T-helper 17 cell (primary cell): Measurements from ENCODE around the gene NFS1. TPM values are rescaled to one million over a fixed set of nuclear protein-coding genes. Genes with fewer than 3 reads are reported as not detected.
A peak's percentile ranks its signal among the peaks of the same experiment; 100 is the strongest.
"Not testable (repeated sequence)": the region's sequence is repeated elsewhere in the genome, so short reads cannot be mapped to it uniquely, and the experiment has no call there.

Experiments used
- ATAC-seq: fragments of 150-1000 bp; cut with Tn5 transposase; 2 replicates; pipeline ENCODE4 v1.10.0; 2021; ENCODE audit warnings: mild to moderate bottlenecking, moderate library complexity
- DNase-seq, 3 donors: peaks; one replicate each; pipeline versions ENCODE4 v3.0.0 to v3.0.0-alpha.2; 2020 to 2021
- H3K9me3 ChIP-seq: one replicate; pipeline ENCODE4 v1.7.0; 2013; ENCODE audit warnings: low read length, mild to moderate bottlenecking; ENCODE audit not compliant: control insufficient read depth, poor library complexity, severe bottlenecking
- H3K27ac Mint-ChIP-seq: one replicate; pipeline ENCODE4 v1.8.0; 2022; ENCODE audit warnings: mild to moderate bottlenecking, moderate library complexity, mixed read lengths
- H3K27me3 Mint-ChIP-seq: one replicate; pipeline ENCODE4 v1.8.0; 2022; ENCODE audit warnings: mixed read lengths
- H3K36me3 Mint-ChIP-seq: one replicate; pipeline ENCODE4 v1.8.0; 2022; ENCODE audit warnings: low read depth, mixed read lengths
- H3K4me1 Mint-ChIP-seq: one replicate; pipeline ENCODE4 v1.8.0; 2022; ENCODE audit warnings: mild to moderate bottlenecking, mixed read lengths
- H3K4me3 Mint-ChIP-seq: one replicate; pipeline ENCODE4 v1.8.0; 2022; ENCODE audit warnings: mild to moderate bottlenecking, moderate library complexity, mixed read lengths
- total RNA-seq, 4 donors: library from RNA in 2 of 4; stranded (reverse) in 2 of 4; gene quantifications; one replicate each; pipeline ENCODE4 v1.2.3 and lab custom pipeline; 2022 to 2026

NFS1 gene
- total RNA-seq, 2 donors from 2014 or later = 16.8 to 19.4 TPM

GRCh38 chr20:35723652-35724320, 24.6 kb upstream of the NFS1 start:
- H3K4me3 Mint-ChIP-seq = peak overlapping the region; percentile 45
- H3K36me3 Mint-ChIP-seq, ATAC-seq, H3K27me3 Mint-ChIP-seq, H3K9me3 ChIP-seq, DNase-seq: not testable (repeated sequence)
- peaks cover 34% of the 10 kb centered on the region for H3K4me1 Mint-ChIP-seq
- peak overlapping the region; percentile 43 for H3K27ac Mint-ChIP-seq

GRCh38 chr20:35723275-35723639, 24.1 kb upstream of the NFS1 start:
- H3K36me3 Mint-ChIP-seq, ATAC-seq, H3K27me3 Mint-ChIP-seq, H3K9me3 ChIP-seq, DNase-seq: not testable (repeated sequence)
- Mint-ChIP-seq H3K27ac (peak overlapping the region; percentile 43), H3K4me3 (peak overlapping the region; percentile 45), H3K4me1 (peaks cover 34% of the 10 kb centered on the region)

DNA sequence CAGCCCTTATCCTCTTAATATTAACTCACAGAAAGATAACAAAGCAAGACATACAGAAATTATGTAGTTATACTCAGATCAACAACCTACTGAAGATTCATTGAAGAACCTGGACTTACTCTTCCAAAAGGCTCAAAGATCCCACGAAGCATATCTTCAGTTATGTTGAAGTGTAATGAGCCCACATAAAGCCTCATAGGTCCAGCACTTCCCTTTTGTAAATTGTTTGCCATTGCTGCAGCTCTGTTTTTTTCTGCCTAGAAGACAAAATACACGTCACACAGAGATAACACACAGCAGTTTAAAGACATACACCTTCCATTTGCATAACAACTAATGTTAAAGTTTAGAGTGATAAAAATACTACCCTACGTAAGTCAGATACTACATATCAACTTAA, 22.5 kb upstream of the NFS1 start:
- Mint-ChIP-seq H3K27me3 (no peaks in the 10 kb centered on the region), H3K4me3 (no peak overlapping the region), H3K36me3 (peaks cover 3% of the 10 kb centered on the region), H3K27ac (peak overlapping the region; percentile 59), H3K4me1 (peaks cover 33% of the 10 kb centered on the region)
- H3K9me3 ChIP-seq = no peaks in the 10 kb centered on the region
- ATAC-seq (no peak), DNase-seq (no peak)

GRCh38 chr20:35721219-35721618, 22.1 kb upstream of the NFS1 start:
- DNase-seq (no peak), ATAC-seq (no peak)
- Mint-ChIP-seq H3K4me1 (peaks cover 34% of the 10 kb centered on the region), H3K27ac (peak overlapping the region; percentile 59), H3K36me3 (peaks cover 5% of the 10 kb centered on the region), H3K4me3 (no peak overlapping the region), H3K27me3 (no peaks in the 10 kb centered on the region)
- H3K9me3 ChIP-seq = no peaks in the 10 kb centered on the region

GRCh38 chr20:35720165-35721123, 21.3 kb upstream of the NFS1 start:
- DNase-seq = no peak
- Mint-ChIP-seq H3K4me3 (no peak overlapping the region), H3K27me3 (no peaks in the 10 kb centered on the region), H3K27ac (peak overlapping the region; percentile 51), H3K4me1 (peaks cover 37% of the 10 kb centered on the region), H3K36me3 (peaks cover 5% of the 10 kb centered on the region)
- ATAC-seq = no peak
- H3K9me3 ChIP-seq = no peaks in the 10 kb centered on the region

DNA sequence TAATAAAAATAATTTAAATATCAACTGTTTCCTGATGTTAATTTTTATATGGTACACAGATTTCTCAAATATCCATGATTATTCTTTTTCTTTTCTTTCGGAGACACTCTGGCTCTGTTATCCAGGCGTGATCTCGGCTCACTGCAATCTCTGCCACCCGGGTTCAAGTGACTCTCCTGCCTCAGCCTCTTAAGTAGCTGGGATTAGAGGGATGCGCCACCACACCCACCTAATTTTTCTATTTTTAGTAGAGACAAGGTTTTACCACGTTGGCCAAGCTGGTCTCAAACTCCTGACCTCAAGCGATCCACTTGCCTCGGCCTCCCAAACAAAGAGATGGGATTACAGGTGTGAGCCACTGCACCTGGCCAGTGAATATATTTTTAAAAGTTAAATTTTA, 20.6 kb upstream of the NFS1 start:
- Mint-ChIP-seq H3K27me3 (no peaks in the 10 kb centered on the region), H3K27ac (peak overlapping the region; percentile 87), H3K4me3 (no peak overlapping the region), H3K36me3 (peaks cover 5% of the 10 kb centered on the region), H3K4me1 (peaks cover 36% of the 10 kb centered on the region)
- ATAC-seq (no peak), DNase-seq (no peak)
- H3K9me3 ChIP-seq = no peaks in the 10 kb centered on the region

DNA sequence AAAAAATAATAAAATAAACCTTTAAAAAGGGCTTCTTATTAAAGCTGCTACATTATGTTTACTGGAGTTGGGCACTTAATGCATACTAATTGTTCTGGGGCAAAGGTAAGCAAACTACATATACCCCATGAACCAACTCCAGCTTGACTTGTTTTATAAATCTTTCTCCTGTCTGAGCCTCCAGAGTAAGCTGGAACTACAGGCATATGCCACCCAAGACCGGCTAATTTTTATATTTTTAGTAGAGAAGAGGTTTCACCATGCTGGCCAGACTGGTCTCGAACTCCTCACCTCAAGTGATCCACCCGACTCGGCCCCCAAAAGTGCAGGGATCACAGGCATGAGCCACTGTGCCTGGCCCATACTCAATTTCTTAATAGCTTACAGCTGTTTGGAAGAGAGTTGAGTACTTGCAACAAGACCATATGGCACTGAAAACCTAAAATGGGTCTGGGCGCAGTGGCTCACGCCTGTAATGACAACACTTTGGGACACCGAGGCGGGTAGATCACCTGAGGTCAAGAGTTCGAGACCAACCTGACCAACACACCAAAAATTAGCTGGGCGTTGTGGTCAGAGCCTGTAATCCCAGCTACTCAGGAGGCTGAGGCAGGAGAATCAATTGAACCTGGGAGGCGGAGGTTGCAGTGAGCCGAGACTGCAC, 20.0 kb upstream of the NFS1 start:
- Mint-ChIP-seq H3K27me3 (no peaks in the 10 kb centered on the region), H3K4me1 (peaks cover 34% of the 10 kb centered on the region)

DNA sequence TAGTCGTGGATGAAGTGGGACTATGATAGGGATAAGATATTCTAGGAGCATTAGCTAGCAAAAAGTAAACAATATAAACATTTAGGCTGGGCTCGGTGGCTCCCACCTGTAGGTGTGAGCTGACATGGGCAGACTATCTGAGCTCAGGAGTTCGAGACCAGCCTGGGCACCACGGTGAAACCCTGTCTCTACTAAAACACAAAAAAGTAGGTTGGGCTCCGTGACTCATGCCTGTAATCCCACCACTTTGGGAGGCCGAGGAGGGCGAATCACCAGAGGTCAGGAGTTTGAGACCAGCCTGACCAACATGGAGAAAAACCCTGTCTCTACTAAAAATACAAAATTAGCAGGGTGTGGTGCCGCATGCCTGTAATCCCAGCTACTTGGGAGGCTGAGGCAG, 19.2 kb upstream of the NFS1 start:
- H3K4me1 Mint-ChIP-seq = peaks cover 36% of the 10 kb centered on the region
- not testable (repeated sequence) for H3K36me3 Mint-ChIP-seq
- H3K27ac Mint-ChIP-seq = peak overlapping the region; percentile 87

More for the DNA sequence above, 20.0 kb upstream of the NFS1 start:
- Mint-ChIP-seq H3K27ac (peak overlapping the region; percentile 87), H3K36me3 (peaks cover 6% of the 10 kb centered on the region), H3K4me3 (no peak overlapping the region)
- no peaks in the 10 kb centered on the region for H3K9me3 ChIP-seq
- DNase-seq = no peak
- no peak for ATAC-seq

GRCh38 chr20:35716330-35716729, 17.2 kb upstream of the NFS1 start:
- H3K9me3 ChIP-seq = no peaks in the 10 kb centered on the region
- H3K36me3 Mint-ChIP-seq = peaks cover 8% of the 10 kb centered on the region
- H3K4me3 Mint-ChIP-seq = no peak overlapping the region
- no peak for DNase-seq
- ATAC-seq = no peak
- H3K27me3 Mint-ChIP-seq = no peaks in the 10 kb centered on the region
- H3K4me1 Mint-ChIP-seq = peaks cover 36% of the 10 kb centered on the region
- H3K27ac Mint-ChIP-seq = no peak overlapping the region

More for the DNA sequence above, 19.2 kb upstream of the NFS1 start:
- H3K9me3 ChIP-seq, H3K27me3 Mint-ChIP-seq, H3K4me3 Mint-ChIP-seq, DNase-seq, ATAC-seq: not testable (repeated sequence)

GRCh38 chr20:35715652-35716051, 16.5 kb upstream of the NFS1 start:
- ATAC-seq (no peak), DNase-seq (no peak)
- Mint-ChIP-seq H3K27me3 (no peaks in the 10 kb centered on the region), H3K4me3 (no peak overlapping the region), H3K36me3 (peaks cover 9% of the 10 kb centered on the region), H3K27ac (peak overlapping the region; percentile 68), H3K4me1 (peaks cover 40% of the 10 kb centered on the region)
- no peaks in the 10 kb centered on the region for H3K9me3 ChIP-seq

DNA sequence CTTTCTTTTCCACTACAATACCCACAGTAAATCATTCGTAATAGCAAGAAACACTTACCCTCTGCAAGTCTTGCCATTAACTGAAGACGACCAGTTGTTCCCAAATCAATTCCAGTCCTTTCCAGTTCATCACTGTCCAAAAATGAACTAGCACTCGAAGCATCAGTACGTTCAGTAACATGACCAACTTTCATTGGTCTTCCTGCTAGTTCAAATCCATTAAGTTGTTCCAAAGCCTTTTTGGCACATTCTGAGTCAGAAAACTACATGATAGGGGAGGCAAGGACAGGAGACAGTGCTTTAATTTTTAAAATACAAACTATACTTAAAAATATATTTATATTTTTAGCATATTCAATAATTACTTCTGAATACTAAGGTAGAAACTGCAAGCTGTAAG, 15.0 kb upstream of the NFS1 start:
- Mint-ChIP-seq H3K4me3 (no peak overlapping the region), H3K27ac (peak overlapping the region; percentile 80), H3K36me3 (peaks cover 9% of the 10 kb centered on the region), H3K4me1 (peaks cover 35% of the 10 kb centered on the region), H3K27me3 (no peaks in the 10 kb centered on the region)
- no peaks in the 10 kb centered on the region for H3K9me3 ChIP-seq
- DNase-seq = no peak
- no peak for ATAC-seq

GRCh38 chr20:35713120-35713519, 14.0 kb upstream of the NFS1 start:
- not testable (repeated sequence) for ATAC-seq, H3K27me3 Mint-ChIP-seq, H3K9me3 ChIP-seq, H3K36me3 Mint-ChIP-seq, H3K4me3 Mint-ChIP-seq, DNase-seq
- peak overlapping the region; percentile 80 for H3K27ac Mint-ChIP-seq
- peaks cover 36% of the 10 kb centered on the region for H3K4me1 Mint-ChIP-seq

DNA sequence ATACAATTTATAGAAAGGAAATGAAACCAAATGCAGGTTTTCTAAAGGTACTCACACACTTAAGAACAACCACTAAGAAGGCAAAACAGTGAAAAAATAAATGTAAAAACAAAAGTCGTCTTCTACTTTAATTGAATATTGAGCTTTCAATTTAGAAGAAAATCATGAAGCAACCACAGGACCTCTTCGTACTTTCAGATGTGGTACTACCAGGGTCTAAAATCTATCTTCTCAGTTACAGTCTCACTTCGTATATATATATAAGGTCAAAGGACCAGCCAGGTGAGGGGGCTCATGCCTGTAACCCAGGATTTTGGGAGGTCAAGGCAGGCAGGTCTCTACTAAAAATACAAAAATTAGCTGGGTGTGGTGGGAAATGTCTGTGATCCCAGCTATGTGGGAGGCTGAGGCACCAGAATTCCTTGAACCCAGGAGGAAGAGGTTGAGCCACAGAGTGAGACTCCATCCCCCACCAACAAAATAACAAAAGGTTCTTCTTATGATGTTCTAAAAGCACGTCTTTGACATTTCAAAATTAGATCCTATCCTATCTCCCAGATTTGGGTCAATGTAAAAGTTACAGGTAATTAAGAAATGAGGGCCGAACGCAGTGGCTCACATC, 12.5 kb upstream of the NFS1 start:
- Mint-ChIP-seq H3K4me1 (peaks cover 34% of the 10 kb centered on the region), H3K27me3 (no peaks in the 10 kb centered on the region), H3K27ac (peak overlapping the region; percentile 80), H3K4me3 (peak overlapping the region; percentile 73), H3K36me3 (peaks cover 9% of the 10 kb centered on the region)
- no peak for DNase-seq
- no peaks in the 10 kb centered on the region for H3K9me3 ChIP-seq
- ATAC-seq = peak; percentile 26
